DMS79 treated with DMSO at 0.1 percent for 48 hours (cell line): ENCODE measurements around the gene HTR7.
"Not testable (repeated sequence)": the region's sequence is repeated elsewhere in the genome, so short reads cannot be mapped to it uniquely, and the experiment has no call there.

Experiments used
- DNase-seq: peaks from one replicate; lab custom pipeline; 2025; lab: John Stamatoyannopoulos, UW

Gene HTR7

GRCh38 chr10:90858461-90858968, 676 bp upstream of the HTR7 start:
- no peak for DNase-seq

DNA sequence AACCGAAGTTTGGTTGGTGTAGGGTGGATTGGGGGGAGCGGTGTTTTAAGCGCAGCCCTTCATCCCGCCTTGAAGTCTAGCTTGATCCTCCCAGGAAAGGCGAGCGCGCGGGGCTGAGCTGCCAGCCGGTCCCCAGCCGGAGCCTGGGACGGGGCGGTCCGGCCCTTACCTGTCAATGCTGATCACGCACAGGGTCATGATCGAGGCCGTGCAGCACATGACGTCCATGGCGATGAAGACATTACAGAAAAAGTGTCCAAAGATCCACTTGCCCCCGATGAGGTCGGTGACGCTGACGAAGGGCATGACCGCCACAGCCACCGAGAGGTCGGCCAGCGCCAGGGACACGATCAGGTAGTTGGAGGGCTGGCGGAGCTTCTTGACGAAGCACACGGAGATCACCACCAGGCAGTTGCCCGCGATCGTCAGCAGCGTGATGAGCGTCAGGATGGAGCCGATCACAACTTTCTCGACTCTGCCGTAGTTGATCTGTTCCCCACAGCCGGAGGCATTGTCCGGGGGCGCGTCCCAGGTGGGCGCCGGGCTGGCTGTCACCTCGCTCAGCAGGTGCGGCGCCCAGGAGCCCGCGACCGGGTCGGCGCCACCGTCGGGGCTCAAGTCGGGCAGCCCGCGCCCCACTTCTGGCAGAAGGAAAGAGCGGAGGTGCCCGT, 740 bp downstream of the HTR7 start:
- no peak for DNase-seq

- DNase-seq, result no peak
Observed at GRCh38 chr10:90856261-90856660, 1.6 kb downstream of the HTR7 start.

GRCh38 chr10:90855126-90855525, 2.7 kb downstream of the HTR7 start:
- DNase-seq, result no peak

DNA sequence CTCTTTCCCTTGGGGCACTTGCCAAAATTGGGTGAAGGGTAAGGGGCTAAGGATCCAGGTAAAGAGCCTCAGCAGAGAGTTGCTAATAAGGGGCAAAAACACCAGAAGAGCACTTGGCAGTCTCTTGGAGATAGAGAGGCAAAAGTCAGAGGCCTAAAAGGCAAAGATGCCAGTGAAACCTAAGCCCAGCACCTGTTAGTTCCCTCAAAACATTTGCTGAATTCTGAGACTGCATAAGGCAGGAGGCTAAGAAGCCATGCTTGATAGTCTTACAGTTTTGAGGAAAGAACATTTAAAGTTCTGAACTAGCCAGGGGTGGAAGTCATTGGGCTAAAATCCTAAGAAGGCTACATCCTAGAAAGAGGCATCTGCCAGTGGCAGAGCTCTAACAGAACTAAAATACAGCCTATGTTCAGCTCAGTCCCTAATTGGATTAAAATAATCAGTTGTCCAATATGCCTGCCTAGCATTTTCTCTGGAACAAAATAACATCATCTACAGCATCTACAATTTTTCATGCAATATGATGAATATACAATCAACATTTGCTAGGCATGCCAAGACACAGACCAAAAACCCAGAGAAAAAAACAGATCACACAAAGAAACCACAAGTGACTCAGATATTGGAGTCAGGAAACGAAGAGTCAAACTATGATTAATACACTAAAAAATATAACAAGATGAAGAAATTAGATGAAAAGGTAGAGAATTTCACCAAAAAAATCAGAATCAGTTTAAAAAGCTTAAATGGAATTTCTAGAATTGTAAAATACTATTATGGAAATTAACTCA, 7.7 kb downstream of the HTR7 start:
- DNase-seq, result no peak

- DNase-seq, result no peak
Observed at GRCh38 chr10:90847436-90847835, 10.4 kb downstream of the HTR7 start.

- no peak for DNase-seq
Observed at GRCh38 chr10:90846746-90847145, 11.1 kb downstream of the HTR7 start.

DNA sequence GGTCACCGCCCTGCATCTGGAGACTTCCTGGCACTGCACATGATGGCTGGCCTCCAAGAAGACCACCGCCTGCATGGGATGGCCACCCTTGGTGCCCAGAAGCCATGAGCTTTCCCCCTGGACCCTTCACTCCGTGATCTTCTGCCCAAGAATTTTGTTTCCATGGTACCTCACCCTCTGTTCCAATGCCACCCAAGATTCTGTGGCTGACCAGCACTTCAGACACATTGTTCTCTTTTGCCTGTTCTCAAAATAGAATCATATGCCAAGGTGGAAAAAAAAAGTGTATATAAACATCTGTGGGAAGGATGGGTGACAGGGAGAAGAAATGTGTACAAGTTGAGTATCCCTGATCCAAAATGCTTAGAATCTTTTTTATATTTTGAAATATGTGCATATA, 12.1 kb downstream of the HTR7 start:
- no peak for DNase-seq

DNA sequence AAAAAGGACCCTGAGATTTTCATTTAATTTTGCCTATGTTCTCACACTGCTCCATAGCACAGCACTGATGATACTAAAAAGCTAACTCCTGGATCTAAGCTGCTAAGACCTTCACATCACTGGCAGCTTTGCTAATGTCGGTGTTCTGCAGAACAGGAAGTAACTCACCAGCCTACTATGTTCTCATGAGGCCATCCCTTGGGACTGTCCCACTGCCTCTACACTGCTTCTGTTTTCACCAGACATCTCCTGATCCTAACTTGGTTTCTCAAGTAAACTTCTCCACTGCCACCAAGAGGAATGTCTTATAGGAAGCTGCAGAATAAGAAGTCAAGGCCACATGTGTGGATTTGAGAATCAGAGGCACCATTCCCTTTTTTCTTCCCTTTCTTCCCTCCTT, 15.1 kb downstream of the HTR7 start:
- DNase-seq, result no peak

GRCh38 chr10:90837486-90837885, 20.4 kb downstream of the HTR7 start:
- no peak for DNase-seq

DNA sequence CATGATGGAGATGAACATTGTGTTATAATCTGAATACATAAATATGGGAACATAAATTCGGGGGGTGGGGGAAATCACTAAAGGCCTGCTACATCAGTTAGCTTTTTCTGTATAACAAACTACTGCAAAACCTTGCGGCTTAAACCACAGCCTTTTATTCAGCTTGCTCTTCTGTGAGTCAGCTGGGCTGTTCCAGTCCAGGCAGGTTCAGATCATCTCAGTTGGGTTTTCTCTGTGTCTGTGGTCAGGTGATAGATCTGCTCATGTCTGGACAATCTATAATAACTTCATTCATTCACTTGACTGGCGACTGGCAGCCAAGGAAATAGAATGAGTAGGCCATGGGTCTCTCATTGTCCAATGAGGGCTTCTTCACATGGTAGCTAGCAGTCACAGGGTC, 23.5 kb downstream of the HTR7 start:
- DNase-seq, result no peak

GRCh38 chr10:90832111-90832510, 25.7 kb downstream of the HTR7 start:
- no peak for DNase-seq

DNA sequence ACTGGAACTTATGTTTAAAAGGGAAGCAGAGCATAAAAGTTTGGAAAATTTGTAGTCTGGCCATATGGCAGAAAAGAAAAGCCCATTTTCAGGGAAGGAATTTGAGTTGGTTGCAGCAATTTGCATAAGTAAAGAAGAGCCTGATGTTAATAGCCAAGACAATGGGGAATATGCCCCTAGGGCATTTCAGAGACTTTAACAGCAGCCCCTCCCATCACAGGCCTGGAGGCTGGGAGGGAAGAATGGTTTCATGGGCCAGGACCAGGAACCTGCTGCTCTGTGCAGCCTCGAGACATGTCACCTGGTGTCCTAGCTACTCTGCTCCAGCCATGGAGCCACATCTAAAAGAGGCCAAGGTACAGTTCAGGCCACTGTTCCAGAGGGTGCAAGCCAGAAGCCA, 35.3 kb downstream of the HTR7 start:
- no peak for DNase-seq

- not testable (repeated sequence) for DNase-seq
Observed at GRCh38 chr10:90821864-90822263, 36.0 kb downstream of the HTR7 start.

- no peak for DNase-seq
Observed at GRCh38 chr10:90819911-90820310, 37.9 kb downstream of the HTR7 start.

DNA sequence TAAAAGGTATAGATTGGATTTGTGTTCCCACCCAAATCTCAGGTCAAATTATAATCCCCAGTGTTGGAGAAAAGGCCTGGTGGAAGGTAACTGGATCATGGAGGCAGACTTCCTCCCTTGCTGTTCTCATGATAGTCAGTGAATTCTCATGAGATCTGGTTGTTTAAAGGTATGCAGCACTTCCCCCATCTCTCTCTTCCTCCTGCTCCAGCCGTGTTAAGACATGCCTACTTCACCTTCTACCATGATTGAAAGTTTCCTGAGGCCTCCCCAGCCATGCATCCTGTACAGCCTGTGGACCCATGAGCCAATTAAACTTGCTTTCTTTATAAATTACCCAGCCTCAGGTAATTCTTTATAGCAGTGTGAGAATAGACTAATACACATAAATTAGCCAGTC, 39.1 kb downstream of the HTR7 start:
- DNase-seq, result no peak

DNA sequence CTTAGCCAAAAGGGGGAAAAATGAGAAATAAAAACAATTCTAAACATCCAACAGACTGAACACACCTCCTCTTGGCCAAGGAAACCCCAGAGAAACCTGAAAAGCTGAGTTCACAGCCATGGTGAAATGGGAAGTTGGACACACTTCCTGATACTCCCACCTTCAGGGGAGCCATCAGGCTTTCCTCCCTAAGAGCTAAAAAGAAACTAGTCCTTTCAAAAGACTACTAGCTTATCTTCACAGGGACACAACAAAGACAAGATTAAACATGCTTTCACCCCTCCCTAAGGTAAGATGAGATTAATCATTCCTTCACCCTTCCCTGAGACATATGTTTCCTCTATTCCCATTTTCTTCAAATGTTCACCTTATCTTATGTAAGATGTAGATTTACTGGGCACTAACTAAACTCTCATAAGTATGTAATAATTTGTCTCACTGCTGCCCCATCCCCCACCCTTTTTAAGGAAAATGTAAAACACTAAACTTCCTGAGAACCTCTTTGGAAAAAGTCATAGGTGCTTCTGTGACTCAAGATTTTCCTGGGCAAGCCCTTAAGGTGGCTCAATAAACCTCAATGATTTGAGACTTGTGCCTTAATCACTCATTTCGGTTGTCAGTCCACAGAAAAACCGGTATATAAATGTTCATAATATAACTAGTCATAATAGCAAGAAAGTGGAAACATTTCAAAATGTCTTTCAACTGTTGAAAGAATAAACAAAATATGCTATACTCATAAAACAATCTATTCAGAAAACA, 40.5 kb downstream of the HTR7 start:
- DNase-seq, result no peak

- no peak for DNase-seq
Observed at GRCh38 chr10:90816466-90816865, 41.4 kb downstream of the HTR7 start.

DNA sequence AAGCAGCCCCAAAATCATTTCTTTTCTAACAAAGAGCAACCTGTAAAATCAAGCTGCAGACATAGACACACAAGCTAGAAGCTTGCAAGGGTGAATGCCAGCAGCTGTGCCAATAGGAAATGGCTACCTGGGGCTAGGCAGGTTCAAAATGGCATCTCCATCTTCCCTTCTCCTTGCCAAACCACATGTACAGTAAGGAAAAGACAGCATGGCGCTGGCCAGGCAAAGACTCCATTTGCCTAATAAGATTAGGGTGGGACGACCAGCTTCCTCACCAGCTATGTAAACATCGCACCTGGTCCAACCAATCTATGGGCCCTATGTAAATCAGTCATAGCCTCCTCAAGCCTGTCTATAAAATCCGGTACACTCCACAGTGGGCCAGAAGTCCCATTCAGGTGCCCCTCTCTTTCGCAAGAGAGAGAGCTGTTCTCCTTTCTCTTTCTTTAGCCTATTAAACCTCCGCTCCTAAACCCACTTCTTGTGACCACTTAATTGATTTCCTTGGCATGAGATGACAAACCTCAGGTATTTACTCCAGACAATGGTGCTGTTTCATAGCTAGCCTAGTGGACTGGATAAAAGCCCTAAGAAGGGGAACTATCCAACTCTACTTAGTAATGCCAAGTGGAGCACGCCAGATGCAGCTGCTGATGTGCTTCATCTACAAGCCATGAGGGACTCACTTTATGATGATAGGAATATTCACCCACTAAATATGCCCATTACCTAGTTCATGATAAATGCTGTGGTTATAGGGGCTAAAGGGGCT, 44.1 kb downstream of the HTR7 start:
- DNase-seq, result peak; percentile 59

- not testable (repeated sequence) for DNase-seq
Observed at GRCh38 chr10:90807106-90807505, 50.7 kb downstream of the HTR7 start.

DNA sequence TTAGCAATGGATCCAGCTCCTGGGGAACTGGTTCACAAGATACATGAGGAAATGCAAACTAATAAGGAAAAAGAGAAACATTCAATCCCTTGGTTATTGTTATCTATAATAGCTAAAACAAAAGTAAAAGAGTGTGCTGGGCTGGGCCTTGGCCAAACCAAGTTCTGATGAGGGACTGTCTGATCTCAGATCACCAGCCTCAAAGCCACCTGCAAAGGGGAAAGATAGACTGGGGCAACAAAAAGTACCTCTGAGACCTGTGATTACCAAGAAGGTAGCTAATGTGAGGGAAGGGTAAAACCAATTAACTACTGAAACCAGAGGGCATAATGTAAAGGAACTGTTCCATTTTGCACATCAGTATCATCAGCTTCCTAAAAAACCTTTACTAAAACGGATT, 51.2 kb downstream of the HTR7 start:
- no peak for DNase-seq

GRCh38 chr10:90805206-90805605, 52.6 kb downstream of the HTR7 start:
- no peak for DNase-seq
